Measurements from ENCODE around the gene CIART.

- peak; percentile 84 for TF ChIP-seq REST (IDR thresholded peaks at IDR 0.05)
- peak; percentile 9 for TF ChIP-seq CTCF (IDR thresholded peaks at IDR 0.05; ENCODE audit: low read depth, low read length, missing input control)
- TF ChIP-seq TAF1 (conservative IDR thresholded peaks at IDR 0.05): peak; percentile 81
- TF ChIP-seq MAX (IDR thresholded peaks at IDR 0.05): peak; percentile 69
- no peak for TF ChIP-seq RAD21 (IDR thresholded peaks at IDR 0.05)
- TF ChIP-seq SP1 (IDR thresholded peaks at IDR 0.05): peak; percentile 85
- TF ChIP-seq NR2F2 (IDR thresholded peaks at IDR 0.05): peak; percentile 71
- TF ChIP-seq GABPA (IDR thresholded peaks at IDR 0.05 in 1 of 2, conservative IDR thresholded peaks at IDR 0.05 in 1 of 2): peak; percentile 66 to 92
- peak; percentile 22 for TF ChIP-seq ATF3 (IDR thresholded peaks at IDR 0.05)
- no peak for TF ChIP-seq JUND (IDR thresholded peaks at IDR 0.05)
- peak; percentile 97 for TF ChIP-seq YY1 (IDR thresholded peaks at IDR 0.05)
- no peak for TF ChIP-seq FOXA2 (IDR thresholded peaks at IDR 0.05)
Observed at GRCh38 chr1:150268705-150269403, 13.5 kb upstream of the CIART start, which contains the start of gene APH1A.
